Common myeloid progenitor, CD34-positive (primary cell): ENCODE results near the gene KMT2B.

ENCODE experiments used
- CTCF ChIA-PET: fragments of 350-600 bp; sonication (Branson Sonifier 250); formaldehyde crosslinking; loops from one replicate; lab custom pipeline; 2021; ENCODE audit warnings: antibody characterized with exemption; lab: Charles Lee
- POLR2A ChIA-PET: fragments of 350-600 bp; sonication (Branson Sonifier 250); formaldehyde crosslinking; loops from one replicate; lab custom pipeline; 2021; ENCODE audit warnings: antibody characterized with exemption; lab: Charles Lee
- DNase-seq, 3 donors: peaks; one replicate each; pipeline versions ENCODE4 v3.0.0 to v3.0.0-alpha.2; 2013
- H3K27ac ChIP-seq, 2 experiments: 1 replicate in 1 of 2; 2 replicates in 1 of 2; pipeline ENCODE4 v1.7.0; 2013; ENCODE audit warnings: inconsistent platforms in 2 of 2, low read length in 2 of 2, mild to moderate bottlenecking in 2 of 2, low read depth in 1 of 2, moderate library complexity in 1 of 2; ENCODE audit not compliant: severe bottlenecking in 2 of 2, insufficient read depth in 1 of 2, poor library complexity in 1 of 2
- H3K27me3 ChIP-seq, 5 experiments: replicated peaks in 2 of 5; 1 replicate in 3 of 5; 2 replicates in 2 of 5; pipeline versions ENCODE4 v1.6.1 to v1.7.0; 2013; ENCODE audit warnings: low read length in 4 of 5, mild to moderate bottlenecking in 2 of 5, moderate library complexity in 2 of 5, inconsistent platforms in 1 of 5; ENCODE audit not compliant: insufficient read depth in 5 of 5, control insufficient read depth in 4 of 5
- H3K36me3 ChIP-seq, 4 experiments: 1 replicate in 2 of 4; 2 replicates in 2 of 4; pipeline versions ENCODE4 v1.6.1 to v1.7.0; 2013; ENCODE audit warnings: low read length in 3 of 4, control low read depth in 1 of 4, mild to moderate bottlenecking in 1 of 4; ENCODE audit not compliant: control insufficient read depth in 4 of 4, insufficient read depth in 4 of 4
- H3K4me1 ChIP-seq, 4 experiments: 1 replicate in 3 of 4; 2 replicates in 1 of 4; pipeline versions ENCODE4 v1.6.1 to v1.7.1; 2013; ENCODE audit warnings: low read length in 3 of 4, mild to moderate bottlenecking in 3 of 4, control low read depth in 1 of 4, inconsistent platforms in 1 of 4, moderate library complexity in 1 of 4; ENCODE audit not compliant: control insufficient read depth in 4 of 4, insufficient read depth in 4 of 4; ENCODE audit errors: control extremely low read depth in 1 of 4
- H3K4me3 ChIP-seq, 7 experiments: 1 replicate in 4 of 7; 2 replicates in 3 of 7; pipeline versions ENCODE4 v1.5.1 to v1.7.0; 2013; ENCODE audit warnings: mild to moderate bottlenecking in 7 of 7, low read length in 6 of 7, moderate library complexity in 6 of 7, inconsistent platforms in 2 of 7, low read depth in 2 of 7, control low read depth in 1 of 7; ENCODE audit not compliant: insufficient read depth in 4 of 7, control insufficient read depth in 1 of 7; ENCODE audit errors: extremely low read depth in 1 of 7
- H3K9me3 ChIP-seq, 5 experiments: 1 replicate in 4 of 5; 2 replicates in 1 of 5; pipeline versions ENCODE4 v1.6.1 to v1.7.1; 2013; ENCODE audit warnings: low read length in 4 of 5, mild to moderate bottlenecking in 2 of 5, inconsistent platforms in 1 of 5, low read depth in 1 of 5, moderate library complexity in 1 of 5; ENCODE audit not compliant: control insufficient read depth in 4 of 5, insufficient read depth in 2 of 5; ENCODE audit errors: control extremely low read depth in 1 of 5
- WGBS: methylation state at CpG from one replicate; pipeline ENCODE4 v1.1.5; 2013; ENCODE audit not compliant: insufficient coverage; 5-methylcytosine and 5-hydroxymethylcytosine counted together

Gene KMT2B

GRCh38 chr19:35779033-35779432, 61.2 kb downstream of the KMT2B start:
- Histone ChIP-seq H3K4me3 (no peak overlapping the region), H3K27me3 (no peaks in the 10 kb centered on the region), H3K9me3 (no peaks in the 10 kb centered on the region), H3K36me3 (peaks cover 7 to 55% (median 28%) of the 10 kb centered on the region in 4 experiments), H3K27ac (no peak overlapping the region), H3K4me1 (peaks cover 0 to 17% (median 10%) of the 10 kb centered on the region in 4 experiments)
- WGBS = 96% methylated on average over 7 of the region's 8 CpGs
- no peak for DNase-seq
- ChIA-PET POLR2A (no interaction called here), CTCF (no interaction called here)

- POLR2A ChIA-PET = no interaction called here
- CTCF ChIA-PET = no interaction called here
- Histone ChIP-seq H3K9me3 (no peaks in the 10 kb centered on the region), H3K36me3 (peaks cover 7 to 58% (median 28%) of the 10 kb centered on the region in 4 experiments), H3K4me3 (no peak overlapping the region), H3K4me1 (peaks cover 0 to 10% (median 6%) of the 10 kb centered on the region in 4 experiments), H3K27ac (no peak overlapping the region), H3K27me3 (no peaks in the 10 kb centered on the region)
- DNase-seq = no peak
- WGBS = 97% methylated on average over 8 of the region's 16 CpGs
These were observed 62.3 kb downstream of the KMT2B start for GRCh38 chr19:35780058-35780457.

DNA sequence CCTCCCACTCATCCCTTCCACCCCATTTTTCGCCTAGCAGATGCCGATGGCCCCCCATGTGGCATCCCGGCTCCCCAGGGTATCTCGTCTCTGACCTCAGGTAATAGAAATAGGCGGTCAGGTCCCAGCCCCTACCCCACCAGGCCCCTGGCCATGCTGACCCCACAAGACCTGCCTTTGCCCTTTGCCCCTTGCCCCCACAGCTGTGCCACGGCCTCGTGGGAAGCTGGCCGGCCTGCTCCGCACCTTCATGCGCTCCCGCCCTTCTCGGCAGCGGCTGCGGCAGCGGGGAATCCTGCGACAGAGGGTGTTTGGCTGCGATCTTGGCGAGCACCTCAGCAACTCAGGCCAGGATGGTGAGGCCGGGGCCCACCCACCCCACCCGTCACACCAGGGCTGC, 62.9 kb downstream of the KMT2B start:
- ChIA-PET POLR2A (no interaction called here), CTCF (no interaction called here)
- Histone ChIP-seq H3K9me3 (no peaks in the 10 kb centered on the region), H3K36me3 (peaks cover 7 to 64% (median 29%) of the 10 kb centered on the region in 4 experiments), H3K27me3 (no peaks in the 10 kb centered on the region), H3K27ac (no peak overlapping the region), H3K4me1 (peaks cover 0 to 9% (median 5%) of the 10 kb centered on the region in 4 experiments), H3K4me3 (no peak overlapping the region)
- WGBS = 98% methylated on average over 9 of the region's 20 CpGs
- DNase-seq = no peak

DNA sequence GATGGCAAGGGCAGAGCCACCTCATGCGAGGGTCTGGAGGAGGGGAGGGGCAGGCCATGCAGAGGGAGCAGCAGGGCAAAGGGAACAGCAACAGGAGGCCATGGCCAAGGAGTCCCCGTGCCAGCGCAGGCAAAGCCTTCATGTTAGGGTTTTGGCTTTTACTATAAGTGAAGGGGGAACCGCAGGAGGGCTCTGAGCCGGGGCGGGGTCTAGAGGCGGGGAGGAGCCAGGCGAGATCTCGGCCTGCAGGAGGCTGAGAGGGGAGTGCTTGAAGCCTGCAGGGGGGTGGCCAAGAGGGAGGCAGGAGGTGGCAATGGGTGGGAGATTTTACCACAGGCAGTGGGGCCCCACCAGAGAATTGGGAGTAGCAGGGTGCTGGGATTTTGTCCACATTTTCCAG, 63.8 kb downstream of the KMT2B start:
- Histone ChIP-seq H3K27ac (no peak overlapping the region), H3K36me3 (peaks cover 7 to 72% (median 32%) of the 10 kb centered on the region in 4 experiments), H3K9me3 (no peaks in the 10 kb centered on the region), H3K27me3 (no peaks in the 10 kb centered on the region), H3K4me3 (no peak overlapping the region), H3K4me1 (no peaks in the 10 kb centered on the region)
- no peak for DNase-seq
- 100% methylated on average over 6 of the region's 9 CpGs for WGBS
- POLR2A ChIA-PET = no interaction called here
- CTCF ChIA-PET = no interaction called here

DNA sequence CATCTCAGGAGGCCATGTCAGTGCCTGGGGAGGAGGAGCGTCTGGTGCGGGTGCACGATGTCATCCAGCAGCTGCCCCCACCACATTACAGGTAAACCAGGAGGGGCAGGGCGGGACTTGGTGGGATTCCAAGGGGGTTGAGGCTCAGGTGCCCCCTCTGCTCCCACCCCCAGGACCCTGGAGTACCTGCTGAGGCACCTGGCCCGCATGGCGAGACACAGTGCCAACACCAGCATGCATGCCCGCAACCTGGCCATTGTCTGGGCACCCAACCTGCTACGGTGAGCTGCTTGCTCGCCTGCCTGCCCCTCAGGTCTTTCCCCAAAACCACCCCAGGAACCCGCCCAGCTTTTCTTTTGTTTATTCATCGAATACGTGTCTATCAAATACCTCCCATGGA, 64.8 kb downstream of the KMT2B start:
- no peak overlapping the region for H3K27ac ChIP-seq
- no peaks in the 10 kb centered on the region for H3K27me3 ChIP-seq
- POLR2A ChIA-PET = no interaction called here
- H3K9me3 ChIP-seq = no peaks in the 10 kb centered on the region
- no peak overlapping the region for H3K4me3 ChIP-seq
- H3K36me3 ChIP-seq = peaks cover 7 to 76% (median 32%) of the 10 kb centered on the region in 4 experiments
- CTCF ChIA-PET = interaction anchor here (0.7 kb wide), 1 partner anchor 11 kb away, joined by 3 read pairs; no protein-coding TSS in a partner anchor
- H3K4me1 ChIP-seq = no peaks in the 10 kb centered on the region
- DNase-seq = no peak
- WGBS = 98% methylated on average over 9 of the region's 12 CpGs

DNA sequence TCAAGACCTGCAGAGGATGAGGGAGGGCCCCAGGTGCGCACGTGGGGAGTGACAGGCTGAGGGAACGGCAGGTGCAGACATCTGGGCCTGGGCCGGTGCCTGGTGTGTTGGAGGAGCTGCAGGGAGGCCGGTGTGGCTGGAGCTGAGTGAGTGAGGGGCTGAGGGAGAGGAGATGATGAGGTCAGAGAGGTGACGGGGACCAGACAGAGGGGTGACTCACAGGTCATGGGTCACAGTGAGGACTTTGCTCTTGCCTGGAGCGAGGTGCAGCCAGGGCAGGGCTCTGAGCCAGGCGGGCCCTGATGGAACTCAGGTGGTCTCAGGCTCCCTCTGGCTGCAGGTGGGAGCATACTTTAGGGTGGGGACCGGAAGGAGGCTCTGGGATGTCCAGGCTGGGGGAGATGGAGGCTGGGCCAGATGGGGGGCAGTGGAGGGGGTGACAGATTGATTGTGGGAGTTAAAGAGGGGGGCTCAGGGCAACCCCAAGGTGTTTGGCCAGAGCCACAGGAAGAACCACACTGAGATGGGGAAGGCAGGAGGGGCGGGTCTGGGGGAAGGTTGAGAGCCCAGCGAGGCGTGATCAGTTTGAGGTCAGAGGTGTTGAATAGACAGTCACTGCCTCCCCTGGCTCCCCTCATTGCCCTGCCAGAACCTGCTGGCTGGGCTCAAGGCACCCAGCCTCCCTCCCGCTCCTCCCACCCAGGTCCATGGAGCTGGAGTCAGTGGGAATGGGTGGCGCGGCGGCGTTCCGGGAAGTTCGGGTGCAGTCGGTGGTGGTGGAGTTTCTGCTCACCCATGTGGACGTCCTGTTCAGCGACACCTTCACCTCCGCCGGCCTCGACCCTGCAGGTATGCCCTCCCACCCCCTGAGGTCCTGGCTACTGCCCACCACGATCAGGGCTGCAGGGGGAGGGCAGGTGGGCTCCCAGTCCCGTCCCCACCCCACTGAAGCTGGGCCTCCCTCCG, 65.9 kb downstream of the KMT2B start:
- no peak overlapping the region for H3K4me3 ChIP-seq
- no peaks in the 10 kb centered on the region for H3K9me3 ChIP-seq
- peaks cover 6 to 66% (median 26%) of the 10 kb centered on the region in 4 experiments for H3K36me3 ChIP-seq
- WGBS = 99% methylated on average over 20 of the region's 28 CpGs
- POLR2A ChIA-PET = no interaction called here
- CTCF ChIA-PET = no interaction called here
- DNase-seq = no peak
- no peak overlapping the region for H3K27ac ChIP-seq
- no peaks in the 10 kb centered on the region for H3K27me3 ChIP-seq
- H3K4me1 ChIP-seq = no peaks in the 10 kb centered on the region
